Islet precursor cell (in vitro differentiated cells): ENCODE data around the gene PTPRN2.
"Not testable (repeated sequence)": the region's sequence is repeated elsewhere in the genome, so short reads cannot be mapped to it uniquely, and the experiment has no call there.

Experiments used
- DNase-seq: peaks from one replicate; pipeline ENCODE4 v3.0.0-alpha.2; 2018

PTPRN2 gene

DNA sequence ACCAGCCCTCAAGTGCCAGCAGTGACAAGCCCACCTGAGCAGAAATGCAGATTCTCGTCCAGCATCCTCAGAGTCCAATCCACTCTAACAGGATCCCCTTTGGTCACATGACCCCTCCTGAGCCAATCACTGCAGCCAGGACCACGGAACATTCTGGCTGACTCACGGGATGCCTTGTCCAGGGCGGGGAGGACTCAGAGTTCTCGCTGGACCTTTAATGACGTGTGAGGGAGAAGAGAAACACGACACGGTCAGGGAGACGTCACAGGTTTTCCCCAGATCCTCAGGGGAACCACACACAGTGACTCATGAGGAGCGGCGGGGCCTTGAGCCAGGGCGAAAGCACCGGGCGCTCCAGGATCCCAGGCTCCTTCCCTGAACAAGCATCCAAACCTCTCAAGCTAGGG is 155.7 kb downstream of the PTPRN2 start:
- DNase-seq = peak; percentile 68

GRCh38 chr7:158431055-158431940 is 156.3 kb downstream of the PTPRN2 start:
- DNase-seq = peak; percentile 45

DNA sequence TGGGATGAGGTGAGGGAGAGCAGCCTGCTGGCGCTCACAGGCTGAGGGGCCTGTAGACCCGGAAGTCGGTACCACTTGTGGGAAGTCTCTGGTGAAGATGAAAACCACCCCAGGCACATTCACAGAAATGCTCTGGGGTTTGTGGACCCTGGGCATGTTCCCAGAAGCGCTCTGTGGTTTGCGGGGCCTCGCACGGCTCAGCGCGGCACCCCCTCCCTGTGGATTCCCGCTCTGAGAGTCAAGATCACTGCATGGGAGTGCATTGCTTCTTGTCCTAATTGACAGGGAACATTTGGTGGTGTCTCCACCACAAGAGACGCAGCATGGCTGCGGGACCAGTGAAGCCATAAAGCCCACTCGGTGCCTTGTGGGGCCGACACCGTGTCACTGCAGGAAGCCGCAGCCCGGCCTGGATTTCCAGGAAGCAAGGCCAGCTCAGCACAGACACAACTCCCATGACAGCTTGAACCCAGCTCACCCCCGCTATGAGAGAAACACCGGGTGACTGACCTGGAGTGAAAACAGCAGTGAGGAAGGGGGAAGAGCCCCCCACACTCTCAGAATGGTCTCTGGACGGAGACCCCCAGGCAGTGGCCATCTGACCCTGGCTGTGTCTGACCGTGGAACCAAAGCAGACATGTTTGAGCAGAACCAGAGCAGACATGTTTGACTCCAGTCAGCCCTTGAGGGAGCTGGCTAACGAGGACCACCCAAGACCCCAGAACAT is 157.2 kb downstream of the PTPRN2 start:
- DNase-seq = no peak

- no peak for DNase-seq
Observed at GRCh38 chr7:158428837-158429753, 158.5 kb downstream of the PTPRN2 start.

- no peak for DNase-seq
Observed at GRCh38 chr7:158428131-158428836, 159.3 kb downstream of the PTPRN2 start.

GRCh38 chr7:158425676-158426075 is 161.9 kb downstream of the PTPRN2 start:
- not testable (repeated sequence) for DNase-seq

- no peak for DNase-seq
Observed at GRCh38 chr7:158424531-158424930, 163.1 kb downstream of the PTPRN2 start.

GRCh38 chr7:158424011-158424410 is 163.6 kb downstream of the PTPRN2 start:
- DNase-seq = no peak

DNA sequence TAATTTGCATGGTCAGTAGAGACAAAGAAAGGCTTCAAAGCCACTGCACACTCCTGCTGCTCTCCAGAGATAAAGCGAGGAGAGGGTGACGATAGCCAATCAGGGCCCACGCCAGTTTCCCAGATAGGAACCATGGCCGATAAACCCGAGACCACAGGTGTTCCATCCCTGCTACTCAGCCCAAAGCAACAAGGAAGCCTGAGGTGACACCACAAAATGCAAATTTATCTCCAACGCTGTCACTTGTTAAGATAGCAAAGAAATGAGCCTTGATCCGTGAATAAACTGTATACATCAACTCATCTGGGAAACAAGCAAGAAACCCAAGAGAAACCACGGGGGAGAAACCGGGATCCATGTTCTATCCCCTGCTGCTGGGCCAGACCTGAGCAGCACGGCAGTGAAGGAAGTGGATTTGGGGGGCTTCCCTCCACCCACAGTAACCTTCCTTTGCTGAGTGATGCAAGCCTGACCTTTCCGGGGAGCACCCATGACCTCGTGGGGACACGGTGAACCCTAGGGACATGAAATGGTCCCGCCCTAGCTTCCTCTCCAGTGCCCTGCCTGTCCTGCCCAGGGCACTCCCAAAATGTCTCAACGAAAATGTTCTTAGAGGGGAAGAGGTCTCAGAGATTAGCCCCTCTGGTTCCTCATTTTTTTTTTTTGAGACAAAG is 164.6 kb downstream of the PTPRN2 start:
- no peak for DNase-seq

- no peak for DNase-seq
Observed at GRCh38 chr7:158422196-158422886, 165.3 kb downstream of the PTPRN2 start.

DNA sequence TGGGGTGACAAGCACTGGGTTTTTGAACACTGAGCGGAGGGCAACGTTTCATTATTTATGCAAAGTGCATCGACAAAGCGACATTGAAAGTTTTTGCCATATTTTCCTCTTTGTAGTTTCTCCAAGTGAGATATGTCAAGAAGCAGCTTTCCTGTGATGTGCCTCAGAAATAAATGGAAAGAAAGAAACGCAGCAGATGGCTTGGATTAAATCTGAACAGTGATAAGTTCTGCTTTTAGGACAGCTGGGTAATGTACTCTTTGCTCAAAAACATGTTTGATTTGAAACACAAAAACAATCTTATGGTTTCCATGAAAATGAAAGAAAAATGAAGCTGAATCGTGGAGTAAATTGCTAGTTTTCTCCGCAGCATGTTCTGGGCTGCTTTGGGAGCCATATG is 166.3 kb downstream of the PTPRN2 start:
- no peak for DNase-seq

GRCh38 chr7:158420591-158421340 is 166.9 kb downstream of the PTPRN2 start:
- no peak for DNase-seq

DNA sequence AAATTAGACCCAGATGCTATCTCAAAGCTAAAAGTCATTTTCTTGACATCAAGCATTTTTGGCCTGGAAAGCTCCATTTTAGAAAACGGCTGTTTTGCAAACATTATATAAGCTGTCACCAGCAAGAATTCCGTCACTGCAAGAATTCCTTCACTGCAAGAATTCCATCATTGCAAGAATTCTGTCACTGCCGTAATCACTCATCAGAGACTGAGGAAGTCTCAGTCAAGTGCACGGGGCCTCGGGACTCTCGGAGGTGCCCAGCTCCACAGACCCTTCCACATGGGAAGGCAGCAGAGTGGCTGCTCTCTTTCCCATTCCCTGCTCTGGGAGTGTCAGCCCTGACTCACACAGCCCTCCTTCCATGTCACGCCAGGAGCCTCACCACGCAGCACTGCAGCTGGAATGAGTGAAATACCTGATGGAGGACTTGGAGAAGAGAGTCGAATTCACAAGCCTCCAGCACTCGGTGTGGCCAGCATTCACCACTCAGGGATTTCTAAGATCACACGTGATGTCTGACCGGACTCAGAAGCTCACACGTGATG is 168.3 kb downstream of the PTPRN2 start:
- no peak for DNase-seq

GRCh38 chr7:158418395-158418794 is 169.2 kb downstream of the PTPRN2 start:
- not testable (repeated sequence) for DNase-seq

DNA sequence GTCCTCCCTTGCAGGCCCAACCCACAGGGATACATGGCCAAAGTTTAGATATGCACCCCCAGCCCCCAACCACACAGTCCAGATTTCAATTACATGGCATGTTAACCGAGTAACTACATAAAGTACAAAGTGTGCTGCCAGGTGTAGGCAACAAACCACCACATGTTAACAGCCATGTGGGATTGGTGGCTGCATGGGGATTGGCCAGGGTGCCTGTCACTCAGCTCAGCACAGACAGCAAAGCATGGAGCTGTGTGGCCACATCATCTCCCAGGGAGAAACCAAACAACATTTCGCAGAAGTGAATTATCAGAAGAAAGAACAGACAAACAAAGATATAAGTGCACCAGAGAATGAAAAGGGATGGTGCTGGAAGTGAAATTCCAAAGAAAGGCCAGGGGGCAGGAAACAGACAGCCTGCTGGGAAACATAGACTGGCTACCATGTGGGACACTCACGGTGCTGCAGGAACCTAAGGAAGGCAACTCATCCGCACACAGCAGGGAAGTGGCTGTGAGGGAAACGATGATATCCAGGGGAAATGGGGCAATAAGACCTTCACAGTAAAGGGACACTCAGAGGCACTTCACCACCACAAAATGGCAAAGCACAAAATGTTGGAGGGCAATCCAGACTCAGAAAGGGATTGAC is 171.2 kb downstream of the PTPRN2 start:
- no peak for DNase-seq

DNA sequence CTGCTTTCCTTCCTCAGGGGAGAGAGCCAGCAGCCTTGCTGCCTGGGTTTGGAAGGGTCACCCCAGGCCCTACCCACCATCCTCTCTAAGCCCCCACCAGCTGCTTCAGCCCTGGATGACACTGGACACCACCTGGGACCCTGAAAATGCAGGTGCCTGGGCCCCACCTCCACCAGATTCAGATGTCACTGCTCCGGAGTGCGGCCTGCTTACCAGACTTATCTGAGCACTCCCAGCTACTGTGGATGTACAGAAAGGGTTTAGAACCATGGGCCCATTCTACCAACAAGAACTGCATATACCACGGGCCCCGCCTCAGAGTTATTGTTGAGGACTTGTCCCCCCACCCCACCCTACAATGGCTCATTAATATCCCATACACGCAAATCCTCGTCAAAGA is 172.3 kb downstream of the PTPRN2 start:
- DNase-seq = no peak

DNA sequence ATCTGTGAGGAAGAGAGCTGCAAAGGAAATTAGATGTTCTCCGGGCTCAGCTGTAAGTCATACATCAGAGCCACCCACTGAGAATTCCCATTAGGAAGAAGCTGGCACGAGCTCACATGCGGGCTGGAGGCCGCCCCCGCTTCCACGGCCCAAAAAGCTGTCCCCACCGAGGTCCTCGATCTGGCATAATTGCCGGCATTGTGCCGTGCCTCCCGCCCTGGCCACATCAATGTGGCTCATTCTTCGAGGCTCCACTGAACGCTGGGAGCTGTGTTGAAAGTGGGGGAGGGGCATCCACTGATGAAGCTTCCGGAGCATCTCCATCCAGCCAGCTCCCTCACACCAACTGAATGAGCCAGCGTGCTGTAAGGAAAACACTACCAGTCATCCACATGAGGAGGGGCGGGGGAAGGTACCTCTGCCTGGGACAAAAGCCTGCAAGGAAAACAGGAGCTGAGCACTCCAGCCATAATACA is 173.1 kb downstream of the PTPRN2 start:
- no peak for DNase-seq

- DNase-seq = no peak
Observed at GRCh38 chr7:158414002-158414401, 173.6 kb downstream of the PTPRN2 start.

DNA sequence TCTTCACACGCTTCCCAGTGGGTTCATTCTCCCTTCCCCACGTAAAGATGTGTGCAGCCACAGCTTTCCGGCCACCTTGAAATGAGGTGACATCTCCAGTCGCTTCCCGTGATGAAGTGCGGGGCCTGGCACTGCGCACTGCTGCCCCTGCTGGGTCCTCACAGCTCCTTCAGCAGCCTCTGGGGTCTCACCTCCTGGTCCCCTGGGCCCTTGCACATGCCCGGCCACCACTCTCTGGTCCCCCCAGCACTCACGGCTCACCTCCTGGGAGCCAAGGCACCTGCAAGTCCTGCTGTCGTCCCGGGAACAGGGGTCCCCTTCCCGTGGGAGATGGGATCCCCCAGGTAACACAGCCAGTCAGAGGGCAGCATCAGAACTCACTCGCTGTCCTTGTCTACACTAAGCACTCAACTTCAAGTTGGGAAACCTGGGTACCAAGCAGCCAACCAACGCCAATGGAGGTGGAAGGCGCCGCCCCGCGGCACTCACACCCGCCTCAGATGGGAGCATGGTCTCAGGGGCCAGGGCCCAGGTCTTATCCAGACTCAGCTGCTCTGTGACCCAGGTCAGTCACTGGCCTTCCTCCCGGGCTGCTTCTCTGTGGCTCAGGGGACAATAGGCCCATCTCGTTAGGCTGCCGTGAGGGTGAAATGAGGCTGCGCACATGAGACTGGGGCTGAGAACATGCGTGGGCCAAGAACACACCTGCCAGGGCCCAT is 176.2 kb downstream of the PTPRN2 start:
- no peak for DNase-seq
